ENCODE data around the gene ZBTB16.

The ZBTB16 gene

GRCh38 chr11:114161486-114162250 lies 102.2 kb downstream of the ZBTB16 start:
- Histone ChIP-seq H3K79me2 (ENCODE audit: insufficient read depth, low read length) (no peaks in the 10 kb centered on the region), H3K9ac (ENCODE audit: low read depth, low read length) (no peak overlapping the region), H3K27ac (ENCODE audit: low read length) (no peak overlapping the region), H3K27me3 (ENCODE audit: insufficient read depth, low read length, poor library complexity) (peaks cover 53% of the 10 kb centered on the region), H3K9me3 (ENCODE audit: insufficient read depth, low read length, severe bottlenecking) (no peaks in the 10 kb centered on the region), H3K36me3 (ENCODE audit: insufficient read depth, low read length) (no peaks in the 10 kb centered on the region), H3K4me2 (ENCODE audit: insufficient read depth, low read length) (no peak overlapping the region), H3K4me3 (ENCODE audit: low read depth in 1 of 2, low read length in 2 of 2) (no peak overlapping the region), H3K4me1 (ENCODE audit: insufficient read depth, low read length) (peaks cover 17% of the 10 kb centered on the region), H4K20me1 (ENCODE audit: insufficient read depth, low read length) (peaks cover 31% of the 10 kb centered on the region), H2AFZ (ENCODE audit: low read depth, low read length) (no peak overlapping the region)
- ATAC-seq (ENCODE audit: insufficient read depth, low read depth) (no peak), DNase-seq (no peak)
- no peak for TF ChIP-seq EZH2 (IDR thresholded peaks at IDR 0.05; ENCODE audit: borderline replicate concordance, low read depth, low read length, severe bottlenecking)
- no peak for TF ChIP-seq CTCF (IDR thresholded peaks at IDR 0.05; ENCODE audit: borderline replicate concordance, extremely low read depth, low read length, poor library complexity, severe bottlenecking)

GRCh38 chr11:114162719-114163123 lies 103.2 kb downstream of the ZBTB16 start:
- DNase-seq (no peak), ATAC-seq (ENCODE audit: insufficient read depth, low read depth) (no peak)
- Histone ChIP-seq H4K20me1 (ENCODE audit: insufficient read depth, low read length) (peaks cover 29% of the 10 kb centered on the region), H3K4me2 (ENCODE audit: insufficient read depth, low read length) (no peak overlapping the region), H3K27me3 (ENCODE audit: insufficient read depth, low read length, poor library complexity) (peaks cover 49% of the 10 kb centered on the region), H3K36me3 (ENCODE audit: insufficient read depth, low read length) (no peaks in the 10 kb centered on the region), H2AFZ (ENCODE audit: low read depth, low read length) (no peak overlapping the region), H3K79me2 (ENCODE audit: insufficient read depth, low read length) (no peaks in the 10 kb centered on the region), H3K9me3 (ENCODE audit: insufficient read depth, low read length, severe bottlenecking) (no peaks in the 10 kb centered on the region), H3K27ac (ENCODE audit: low read length) (no peak overlapping the region), H3K4me1 (ENCODE audit: insufficient read depth, low read length) (peaks cover 22% of the 10 kb centered on the region), H3K9ac (ENCODE audit: low read depth, low read length) (no peak overlapping the region), H3K4me3 (ENCODE audit: low read depth in 1 of 2, low read length in 2 of 2) (no peak overlapping the region)
- TF ChIP-seq EZH2 (IDR thresholded peaks at IDR 0.05; ENCODE audit: borderline replicate concordance, low read depth, low read length, severe bottlenecking), result no peak
- TF ChIP-seq CTCF (IDR thresholded peaks at IDR 0.05; ENCODE audit: borderline replicate concordance, extremely low read depth, low read length, poor library complexity, severe bottlenecking), result no peak

- H3K4me1 ChIP-seq (ENCODE audit: insufficient read depth, low read length), result peaks cover 22% of the 10 kb centered on the region
- H3K79me2 ChIP-seq (ENCODE audit: insufficient read depth, low read length), result no peaks in the 10 kb centered on the region
- DNase-seq, result no peak
- TF ChIP-seq CTCF (IDR thresholded peaks at IDR 0.05; ENCODE audit: borderline replicate concordance, extremely low read depth, low read length, poor library complexity, severe bottlenecking), result no peak
- H4K20me1 ChIP-seq (ENCODE audit: insufficient read depth, low read length), result peaks cover 26% of the 10 kb centered on the region
- H3K9me3 ChIP-seq (ENCODE audit: insufficient read depth, low read length, severe bottlenecking), result no peaks in the 10 kb centered on the region
- no peak overlapping the region for H3K4me3 ChIP-seq (ENCODE audit: low read depth in 1 of 2, low read length in 2 of 2)
- H3K9ac ChIP-seq (ENCODE audit: low read depth, low read length), result no peak overlapping the region
- no peak overlapping the region for H3K27ac ChIP-seq (ENCODE audit: low read length)
- no peak for ATAC-seq (ENCODE audit: insufficient read depth, low read depth)
- no peak overlapping the region for H2AFZ ChIP-seq (ENCODE audit: low read depth, low read length)
- peaks cover 52% of the 10 kb centered on the region for H3K27me3 ChIP-seq (ENCODE audit: insufficient read depth, low read length, poor library complexity)
- no peaks in the 10 kb centered on the region for H3K36me3 ChIP-seq (ENCODE audit: insufficient read depth, low read length)
- H3K4me2 ChIP-seq (ENCODE audit: insufficient read depth, low read length), result no peak overlapping the region
Measured at GRCh38 chr11:114163229-114163631, 103.7 kb downstream of the ZBTB16 start.

All from DND-41 (cell line).